Testis (tissue), 3 donors: Measurements from ENCODE around the gene PET100. TPM values are rescaled to one million over a fixed set of nuclear protein-coding genes. Genes with fewer than 3 reads are reported as not detected.
A peak's percentile ranks its signal among the peaks of the same experiment; 100 is the strongest.

ENCODE experiments used
- DNase-seq: peaks from one replicate; pipeline ENCODE4 v3.0.0-alpha.2; 2019
- H3K27ac ChIP-seq, 2 donors: fragments of 200-600 bp; sonication (generic); one replicate each; pipeline ENCODE4 v1.5.1; 2019
- H3K27me3 ChIP-seq: fragments of 200-600 bp; sonication (generic); one replicate; pipeline ENCODE4 v1.5.1; 2019
- H3K36me3 ChIP-seq: fragments of 200-600 bp; sonication (generic); one replicate; pipeline ENCODE4 v1.5.1; 2017; ENCODE audit warnings: low read depth; ENCODE audit errors: missing control alignments
- H3K4me1 ChIP-seq: fragments of 200-600 bp; sonication (generic); one replicate; pipeline ENCODE4 v1.5.1; 2019
- H3K4me3 ChIP-seq, 2 donors: fragments of 200-600 bp; sonication (generic); one replicate each; pipeline ENCODE4 v1.5.1; 2017 to 2019
- H3K9me3 ChIP-seq: fragments of 200-600 bp; sonication (generic); one replicate; pipeline ENCODE4 v1.5.1; 2017
- CTCF ChIP-seq, 3 experiments: fragments of 450-650 bp in 2 of 3; fragments of 200-600 bp in 1 of 3; sonication (generic) in 1 of 3; IDR thresholded peaks; one replicate each; pipeline ENCODE4 v1.5.1; 2016 to 2019; ENCODE audit warnings: antibody characterized with exemption in 3 of 3, mild to moderate bottlenecking in 2 of 3, moderate library complexity in 1 of 3
- POLR2A ChIP-seq: fragments of 450-650 bp; IDR thresholded peaks from one replicate; pipeline ENCODE4 v1.6.1; 2017; ENCODE audit warnings: antibody characterized with exemption, mild to moderate bottlenecking, moderate library complexity
- WGBS, 2 donors: methylation state at CpG; one replicate each; pipeline ENCODE4 v1.1.5; 2018; 5-methylcytosine and 5-hydroxymethylcytosine counted together
- intact Hi-C: fragments of 100-400 bp; cut with DNase I; formaldehyde crosslinking; loops from one replicate; pipeline ENCODE4 v1.15.1; 2023; ENCODE audit warnings: low total_unique reads
- polyA plus RNA-seq: library from polyadenylated mRNA; stranded (reverse); fragments of 350-450 nt; fragmentation: Illumina TruSeq; extraction: RNeasy Lipid Tissue Mini Kit (QIAGEN cat#74804); gene quantifications from one replicate; pipeline ENCODE4 v1.2.3, GENCODE V29; 2014; ENCODE audit warnings: low read depth, low replicate concordance; ENCODE audit not compliant: insufficient read depth
- total RNA-seq, 2 donors: library from RNA; depleted of rRNA; stranded (reverse); fragments of >200 nt; gene quantifications; one replicate each; pipeline ENCODE4 v1.2.3, GENCODE V29; 2016

PET100 gene
- total and polyA plus RNA-seq, 3 donors from 2014 or later: 25.3 to 64.0 (median 26.9) TPM

- DNase-seq: peak; percentile 80
- TF ChIP-seq POLR2A (no peak), CTCF (IDR thresholded peaks at IDR 0.05) (no peak)
- 45 to 50% methylated on average over 18 to 21 of the region's 21 CpGs for WGBS, 2 donors
Measured at GRCh38 chr19:7674010-7675005, 44.7 kb downstream of the PET100 start.

GRCh38 chr19:7676376-7676775, 46.8 kb downstream of the PET100 start:
- 41 to 60% methylated on average over 7 of the region's 7 CpGs for WGBS, 2 donors
- Histone ChIP-seq H3K9me3 (no peaks in the 10 kb centered on the region), H3K27ac (no peak overlapping the region), H3K27me3 (no peaks in the 10 kb centered on the region), H3K4me3 (no peak overlapping the region), H3K4me1 (peaks cover 4% of the 10 kb centered on the region), H3K36me3 (no peaks in the 10 kb centered on the region)
- no peak for TF ChIP-seq POLR2A
- TF ChIP-seq CTCF (IDR thresholded peaks at IDR 0.05): no peak
- intact Hi-C loops: loop anchor here (10.0 kb wide), 1 partner anchor 112 kb away; no protein-coding TSS in a partner anchor
- DNase-seq: no peak

More at GRCh38 chr19:7674010-7675005, 44.7 kb downstream of the PET100 start:
- Histone ChIP-seq H3K4me1 (no peaks in the 10 kb centered on the region), H3K27me3 (no peaks in the 10 kb centered on the region), H3K27ac (no peak overlapping the region), H3K9me3 (no peaks in the 10 kb centered on the region), H3K4me3 (peak overlapping the region in 1 of 2 donors; percentile 6), H3K36me3 (no peaks in the 10 kb centered on the region)
- intact Hi-C loops: loop anchor here (10.0 kb wide), 1 partner anchor 110 kb away; no protein-coding TSS in a partner anchor

GRCh38 chr19:7676854-7677253, 47.3 kb downstream of the PET100 start, which contains the start of gene MCEMP1:
TSS of gene MCEMP1 (plus strand) at chr19:7677090. CDS start at chr19:7677121, 31 bp downstream.
- 60 to 64% methylated on average over 10 of the region's 10 CpGs for WGBS, 2 donors
- Histone ChIP-seq H3K27ac (no peak within 1 kb of the TSS), H3K4me1 (peaks cover 9% of the 10 kb centered on the region), H3K4me3 (no peak within 1 kb of the TSS), H3K36me3 (no peaks in the 10 kb centered on the region), H3K9me3 (no peaks in the 10 kb centered on the region), H3K27me3 (no peaks in the 10 kb centered on the region)
- intact Hi-C loops: loop anchor here (10.0 kb wide), 1 partner anchor 112 kb away; no protein-coding TSS in a partner anchor
- TF ChIP-seq CTCF (IDR thresholded peaks at IDR 0.05) (no peak), POLR2A (no peak)
- DNase-seq: no peak

- no peak for TF ChIP-seq POLR2A
- no peak for TF ChIP-seq CTCF (IDR thresholded peaks at IDR 0.05)
- intact Hi-C loops: loop anchor here (10.0 kb wide), 1 partner anchor 113 kb away; no protein-coding TSS in a partner anchor
- no peak for DNase-seq
- H3K9me3 ChIP-seq: no peaks in the 10 kb centered on the region
- H3K36me3 ChIP-seq: no peaks in the 10 kb centered on the region
- H3K4me1 ChIP-seq: peaks cover 11% of the 10 kb centered on the region
- H3K27me3 ChIP-seq: no peaks in the 10 kb centered on the region
- H3K4me3 ChIP-seq: no peak overlapping the region
- no peak overlapping the region for H3K27ac ChIP-seq
- 60 to 76% methylated on average over 10 to 12 of the region's 12 CpGs for WGBS, 2 donors
Measured at GRCh38 chr19:7677669-7678311, 48.2 kb downstream of the PET100 start.
